GM18498 (cell line): ENCODE data around the gene HOPX.
"Not testable (repeated sequence)": the region's sequence is repeated elsewhere in the genome, so short reads cannot be mapped to it uniquely, and the experiment has no call there.

Source experiments
- ATAC-seq: cut with Tn5 transposase; IDR thresholded peaks from one replicate; pipeline ENCODE4 v1.9.1; 2021; ENCODE audit warnings: mild to moderate bottlenecking, moderate library complexity; ENCODE audit not compliant: unreplicated experiment

Gene HOPX

DNA sequence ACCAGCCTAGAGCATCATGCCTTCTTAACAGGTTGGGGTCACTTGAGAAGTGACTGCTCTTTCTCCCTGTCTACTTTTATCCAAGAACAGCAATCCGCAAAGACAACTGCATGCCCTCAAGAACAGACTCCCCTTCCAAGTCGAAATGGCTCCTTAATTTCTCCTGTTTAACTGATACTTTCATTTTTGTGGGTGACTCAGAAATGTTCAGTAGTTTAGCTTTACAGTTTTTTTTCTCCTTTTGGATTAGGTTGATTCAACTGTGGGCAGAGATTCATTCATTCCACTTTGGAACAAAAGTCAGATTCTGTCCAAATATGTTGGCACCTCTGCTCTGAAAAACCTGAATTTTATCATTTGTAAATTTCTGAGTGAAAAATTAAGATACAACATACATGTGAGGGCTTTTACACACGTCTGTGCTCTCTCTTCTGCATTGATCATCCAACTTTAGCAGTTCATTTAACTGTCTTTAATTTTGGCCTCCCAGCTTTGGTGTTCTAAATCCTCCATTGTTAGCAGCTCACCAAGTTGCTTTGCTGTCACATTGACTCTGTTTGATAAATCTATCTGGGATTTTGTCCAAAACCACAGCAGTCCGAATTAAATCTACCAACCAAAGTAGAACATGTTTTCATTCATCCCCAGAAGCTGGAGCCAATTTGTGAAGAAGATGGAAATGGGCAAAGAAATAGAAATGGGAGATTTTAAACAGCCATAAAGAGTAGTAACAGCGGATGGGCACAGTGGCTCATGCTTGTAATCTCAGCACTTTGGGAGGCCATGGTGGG is 50.0 kb downstream of the HOPX start:
- no peak for ATAC-seq

- no peak for ATAC-seq
These were observed 52.5 kb downstream of the HOPX start for GRCh38 chr4:56628592-56628991.

- no peak for ATAC-seq
These were observed 53.1 kb downstream of the HOPX start for GRCh38 chr4:56627985-56628384.

DNA sequence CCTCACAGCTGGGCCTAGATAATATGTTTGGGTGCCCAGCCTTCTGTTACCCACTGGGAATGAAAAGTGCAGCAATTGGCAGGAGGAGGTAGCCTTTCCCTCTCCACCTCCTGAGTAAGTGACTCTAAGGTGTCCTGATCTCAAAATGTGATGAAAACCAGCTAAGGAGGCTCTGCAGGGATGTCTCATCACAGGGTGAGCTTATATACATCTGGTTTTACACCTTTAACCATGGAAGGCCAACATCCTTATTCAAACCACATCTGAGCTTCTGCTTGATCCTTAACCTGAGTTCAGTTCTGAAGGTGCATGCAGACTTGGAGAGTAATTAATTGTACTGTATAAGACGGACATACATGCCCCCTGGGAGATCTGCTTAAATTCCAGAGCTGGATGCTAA is 53.7 kb downstream of the HOPX start:
- no peak for ATAC-seq

- no peak for ATAC-seq
These were observed 54.1 kb downstream of the HOPX start for GRCh38 chr4:56626963-56627362.

DNA sequence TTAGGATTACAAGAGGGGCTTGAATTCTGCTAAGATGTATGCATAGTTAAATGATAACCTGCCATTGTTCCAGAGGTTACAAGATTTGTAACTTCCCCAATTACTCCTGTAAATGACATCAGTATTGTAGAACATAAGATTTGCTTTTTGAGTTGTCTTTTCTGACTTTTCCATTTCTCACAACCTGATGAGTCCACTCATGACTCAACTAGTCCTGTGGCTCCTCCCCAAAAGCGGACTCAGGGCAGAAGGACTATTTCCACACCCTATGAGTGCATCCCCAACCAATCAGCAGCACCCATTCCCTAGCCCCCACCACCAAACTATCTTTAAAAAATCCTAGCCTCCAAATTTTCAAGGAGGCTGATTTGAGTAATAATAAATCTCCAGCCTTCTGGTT is 54.7 kb downstream of the HOPX start:
- no peak for ATAC-seq

DNA sequence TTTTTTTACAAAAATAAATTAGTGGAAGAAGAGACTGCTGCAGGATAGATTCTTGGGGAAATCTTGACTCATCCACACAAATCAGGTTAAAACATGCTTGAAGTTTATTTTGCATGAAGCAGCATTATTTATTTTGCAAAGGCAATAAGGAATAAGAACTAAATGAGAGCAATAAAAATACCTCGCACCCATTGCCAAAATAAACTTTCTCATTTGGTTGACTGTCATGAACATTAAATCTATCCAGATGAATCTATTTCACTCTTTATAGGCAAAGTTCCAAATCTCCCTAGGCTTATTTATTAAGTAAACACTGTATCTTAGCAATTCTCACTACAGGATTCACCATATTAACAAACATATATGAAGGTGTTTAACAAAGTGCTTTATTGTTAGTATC is 58.9 kb downstream of the HOPX start:
- no peak for ATAC-seq

GRCh38 chr4:56619816-56620215 is 61.3 kb downstream of the HOPX start:
- ATAC-seq, result no peak

DNA sequence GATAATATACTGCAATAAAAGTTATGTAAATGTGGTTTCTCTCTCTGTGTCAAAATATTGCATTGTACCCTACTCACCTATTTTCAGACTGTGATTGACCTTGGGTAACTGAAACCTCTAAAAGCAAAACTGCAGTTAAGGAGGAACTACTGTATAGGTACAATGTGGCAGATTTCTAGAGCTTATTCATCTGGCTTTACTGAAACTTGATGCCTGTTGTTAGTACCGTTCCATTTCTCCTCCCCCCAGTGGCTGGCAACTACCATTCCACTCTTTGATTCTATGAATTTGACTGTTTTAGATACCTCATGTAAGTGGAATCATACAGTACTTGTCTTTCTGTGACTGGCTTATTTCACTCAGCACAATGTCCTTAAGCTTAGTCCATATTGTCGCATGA is 61.9 kb downstream of the HOPX start:
- ATAC-seq, result peak; percentile 76

- ATAC-seq, result no peak
These were observed 62.4 kb downstream of the HOPX start for GRCh38 chr4:56618734-56619133.

DNA sequence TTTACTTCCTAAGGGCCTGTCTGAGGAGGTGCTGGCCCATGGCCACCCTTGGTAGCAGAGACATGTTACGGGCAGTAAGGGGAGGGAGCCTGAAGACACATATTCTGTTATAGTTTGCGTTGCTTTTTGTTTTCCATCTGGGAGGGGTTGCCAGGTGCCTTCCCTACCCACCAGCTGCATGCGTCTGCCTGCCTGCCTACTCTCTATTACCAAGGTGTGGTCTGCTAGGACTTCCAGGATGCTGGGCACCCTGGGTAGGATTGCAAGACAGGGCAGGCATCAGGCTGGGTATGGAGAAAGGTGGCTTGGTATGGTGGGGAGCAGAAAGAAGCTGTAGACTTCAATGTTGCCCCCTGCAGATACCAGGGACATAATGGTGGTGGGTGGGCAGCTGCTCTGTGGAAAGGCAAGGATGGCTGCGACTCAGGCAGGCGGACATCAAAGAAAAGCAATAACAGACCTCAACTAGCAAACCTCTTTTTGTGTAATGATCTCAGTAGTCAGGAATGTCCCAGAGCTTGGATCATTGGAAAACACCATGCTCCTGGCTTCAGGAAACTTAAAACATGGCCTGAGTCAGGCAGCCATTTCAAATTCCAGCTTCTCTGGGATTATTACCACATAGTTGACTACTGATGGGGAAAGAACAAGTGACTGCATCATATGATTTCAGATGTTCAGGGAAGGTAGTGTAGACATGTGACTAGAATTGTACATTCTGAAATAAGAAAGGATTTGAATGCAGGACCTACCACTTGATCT is 67.8 kb downstream of the HOPX start:
- ATAC-seq, result no peak

GRCh38 chr4:56612282-56612681 is 68.8 kb downstream of the HOPX start:
- no peak for ATAC-seq

DNA sequence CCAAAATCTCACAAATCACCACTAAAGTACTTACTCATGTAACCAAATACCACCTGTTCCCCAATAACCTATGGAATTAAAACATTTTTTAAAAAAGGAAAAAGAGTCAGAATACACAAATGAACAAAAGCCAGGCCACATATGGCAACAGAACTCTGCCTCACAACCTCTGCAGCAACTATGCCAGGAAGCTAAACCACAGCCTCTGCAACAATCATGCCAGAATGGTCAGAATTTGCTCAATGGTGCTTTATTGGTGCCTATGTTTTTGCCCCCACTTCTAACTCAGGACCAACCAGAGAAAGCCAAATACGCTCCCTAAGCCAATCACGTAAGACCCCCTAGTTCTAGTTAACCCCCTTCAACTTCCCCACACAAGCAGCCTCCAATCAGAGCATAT is 69.6 kb downstream of the HOPX start:
- ATAC-seq, result no peak

DNA sequence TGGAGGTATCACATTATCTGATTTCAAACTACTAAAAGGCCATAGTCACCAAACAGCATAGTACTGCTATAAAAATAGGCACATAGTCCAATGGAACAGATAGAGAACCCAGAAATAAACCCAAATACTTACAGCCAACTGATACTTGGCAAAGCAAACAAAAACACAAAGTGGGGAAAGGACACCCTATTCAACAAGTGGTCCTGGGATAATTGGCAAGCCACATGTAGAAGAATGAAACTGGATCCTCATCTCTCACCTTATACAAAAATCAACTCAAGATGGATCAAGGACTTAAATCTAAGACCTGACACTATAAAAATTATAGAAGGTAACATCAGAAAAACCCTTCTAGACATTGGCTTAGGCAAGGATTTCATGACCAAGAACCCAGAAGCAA is 70.9 kb downstream of the HOPX start:
- not testable (repeated sequence) for ATAC-seq

- no peak for ATAC-seq
These were observed 73.2 kb downstream of the HOPX start for GRCh38 chr4:56607926-56608325.

GRCh38 chr4:56606385-56606784 is 74.7 kb downstream of the HOPX start:
- ATAC-seq, result no peak

GRCh38 chr4:56605464-56605863 is 75.6 kb downstream of the HOPX start:
- not testable (repeated sequence) for ATAC-seq

DNA sequence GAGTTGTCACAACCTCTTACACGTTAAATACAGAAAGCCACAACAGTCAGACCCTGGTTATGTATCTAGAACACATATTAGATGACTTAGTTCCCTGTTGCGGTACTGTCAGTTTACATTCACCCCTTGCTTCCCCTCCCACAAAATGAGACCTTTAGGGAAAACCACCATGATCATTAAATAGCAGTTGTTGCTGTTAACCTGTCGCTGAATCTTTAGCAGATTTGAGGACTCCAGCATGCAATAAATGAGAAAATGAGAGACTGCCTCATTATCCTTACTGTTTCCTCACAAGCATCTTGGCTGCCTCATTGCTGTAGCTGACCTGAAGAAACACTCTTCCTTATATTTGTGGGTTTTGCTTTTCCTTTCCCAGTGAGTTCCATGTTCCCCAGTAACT is 77.8 kb downstream of the HOPX start:
- ATAC-seq, result no peak
